ENCODE measurements around the gene PLA2G5. TPM values are rescaled to one million over a fixed set of nuclear protein-coding genes. Genes with fewer than 3 reads are reported as not detected.

The PLA2G5 gene
- total and polyA plus RNA-seq, 2 of the 8 experiments (the other 6 are each of a cell fraction or from before 2014, with no cell fraction given) = 0.05 TPM; not detected in 1

- no peak for TF ChIP-seq CTBP2 (IDR thresholded peaks at IDR 0.05; ENCODE audit: borderline replicate concordance, insufficient read depth, insufficient read length, low read length)
- no peak for TF ChIP-seq KDM5A (IDR thresholded peaks at IDR 0.05; ENCODE audit: low read length)
- no peak for TF ChIP-seq KDM4A (IDR thresholded peaks at IDR 0.05; ENCODE audit: low read depth, low read length, severe bottlenecking)
- no peak for TF ChIP-seq CHD1 (IDR thresholded peaks at IDR 0.05; ENCODE audit: low read depth, low read length)
- TF ChIP-seq ASH2L (IDR thresholded peaks at IDR 0.05; ENCODE audit: low read length) = no peak
- no peak for TF ChIP-seq FOSL1 (IDR thresholded peaks at IDR 0.05; ENCODE audit: insufficient read depth, low read depth, low read length)
Observed at GRCh38 chr1:20072771-20073170, 2.8 kb downstream of the PLA2G5 start (continued).
